OCI-M1 (cell line): ENCODE results near the gene TSPAN9.

Source experiments
- DNase-seq: peaks from one replicate; lab custom pipeline; 2025; lab: John Stamatoyannopoulos, UW

The TSPAN9 gene

DNA sequence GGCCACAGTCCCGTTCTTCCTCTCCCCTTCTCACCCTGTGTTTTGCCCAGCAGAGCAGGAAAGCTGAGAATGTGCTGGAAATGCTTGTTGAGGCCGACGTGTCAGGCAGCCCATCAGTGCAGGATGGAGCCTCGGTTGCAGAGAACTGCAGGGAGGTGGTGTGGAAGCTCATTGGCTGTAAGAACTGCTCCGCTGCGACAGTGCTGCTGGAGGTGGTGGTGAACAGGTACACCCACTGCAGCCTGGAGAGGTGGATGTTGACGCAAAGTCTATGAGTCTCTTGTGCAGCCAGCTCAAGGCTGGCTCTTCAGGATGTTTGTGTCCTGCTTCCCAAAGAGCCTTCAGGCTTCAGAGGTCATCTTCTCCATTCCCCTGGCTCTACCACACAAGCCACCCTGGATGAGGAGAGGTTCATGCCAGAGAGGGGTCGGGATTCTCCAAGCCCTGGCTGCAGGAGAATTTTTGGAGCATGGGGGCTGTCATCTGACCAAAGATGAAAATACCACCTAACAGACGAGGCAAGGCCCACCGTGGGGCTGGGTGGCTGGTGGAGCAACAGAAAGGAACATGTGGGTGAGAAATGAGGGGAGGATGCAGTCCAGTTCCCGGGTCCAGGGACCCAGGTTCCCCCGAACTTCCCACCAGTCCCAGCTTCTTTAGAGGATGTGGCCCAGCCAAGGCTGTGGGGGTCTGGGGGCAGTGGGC lies 239.7 kb downstream of the TSPAN9 start:
- DNase-seq = no peak

DNA sequence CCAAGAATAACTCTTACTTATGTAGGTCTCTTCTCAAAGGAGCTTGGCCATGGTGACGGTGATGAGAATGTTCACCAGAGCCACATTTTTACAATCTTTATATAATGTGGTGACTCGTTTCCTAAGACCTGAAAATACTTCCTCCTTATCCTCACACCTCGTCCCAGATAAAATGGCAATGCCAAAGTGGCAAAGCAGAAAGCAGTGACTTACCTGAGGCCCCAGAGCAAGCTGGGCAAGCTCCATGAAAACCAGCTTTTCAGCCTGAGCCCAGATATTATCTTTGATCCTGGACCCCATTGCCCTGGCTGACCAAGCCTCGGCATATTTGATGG lies 240.3 kb downstream of the TSPAN9 start:
- DNase-seq = no peak

DNA sequence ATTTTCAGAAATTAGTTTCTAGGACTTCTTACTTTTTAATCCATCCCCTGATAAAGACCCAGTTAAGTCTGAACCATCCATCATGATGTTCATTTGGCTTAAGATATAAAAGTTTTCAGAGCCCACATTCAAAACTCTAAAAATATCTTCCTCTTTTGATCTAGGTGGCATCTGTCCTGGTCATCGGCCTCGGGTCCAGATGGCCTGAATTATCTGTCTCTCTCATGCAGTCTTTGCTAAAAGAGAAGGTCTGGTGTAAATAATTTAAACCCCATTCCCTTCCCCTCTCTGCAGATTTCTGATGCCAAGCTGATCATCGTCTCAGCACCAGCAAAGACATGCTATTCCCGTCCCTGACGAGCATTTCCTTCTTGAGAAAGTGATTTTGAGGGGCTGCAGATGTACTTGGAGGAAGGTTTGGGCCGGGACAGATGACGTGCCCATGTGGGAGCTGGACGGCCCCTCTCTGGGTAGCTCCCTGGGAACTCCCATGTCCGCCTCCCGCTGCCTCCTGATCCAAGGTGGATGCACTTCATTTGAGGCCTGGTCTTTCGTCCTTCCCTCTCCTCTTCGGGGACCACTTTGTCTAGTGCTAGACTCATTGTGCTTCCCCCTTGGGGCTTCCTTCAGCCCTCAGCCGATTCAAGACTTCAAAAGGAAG lies 240.8 kb downstream of the TSPAN9 start:
- no peak for DNase-seq

DNA sequence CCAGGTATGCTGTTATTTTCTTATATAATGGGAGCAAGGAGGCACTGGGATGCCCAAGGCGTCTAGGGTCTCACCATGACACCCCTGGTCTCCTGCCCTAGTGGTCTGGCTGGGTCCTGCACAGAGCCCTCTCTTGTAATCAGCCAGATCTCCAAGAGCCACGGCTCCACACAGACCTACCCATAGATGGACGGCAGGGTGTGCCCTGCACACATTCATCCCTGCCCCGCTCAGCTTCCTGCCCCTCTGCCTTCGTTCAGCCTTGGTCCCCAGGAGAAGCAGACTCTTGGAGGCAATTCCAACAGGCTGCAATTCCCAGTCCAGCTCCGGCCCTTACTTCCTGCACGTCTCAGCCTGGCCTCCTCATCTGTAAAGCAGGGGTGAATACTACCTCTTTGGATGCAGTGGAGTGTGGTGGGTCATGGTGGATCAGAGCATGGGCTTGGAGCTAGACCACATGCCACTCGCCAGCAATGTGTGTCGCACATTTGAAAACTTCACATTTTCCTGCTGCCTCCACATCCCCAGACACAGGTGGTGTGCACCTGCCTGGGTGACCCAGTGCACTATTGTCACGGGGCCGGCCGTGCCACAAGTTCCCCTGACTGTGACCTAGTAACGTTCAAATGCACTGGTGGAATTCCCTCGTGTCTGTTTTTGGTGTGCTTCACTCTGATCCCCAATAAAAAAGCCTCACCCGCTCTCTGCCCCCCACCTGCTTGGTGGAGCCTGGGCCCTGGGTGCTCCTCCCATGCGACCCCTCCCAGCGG lies 242.7 kb downstream of the TSPAN9 start:
- DNase-seq = no peak

DNA sequence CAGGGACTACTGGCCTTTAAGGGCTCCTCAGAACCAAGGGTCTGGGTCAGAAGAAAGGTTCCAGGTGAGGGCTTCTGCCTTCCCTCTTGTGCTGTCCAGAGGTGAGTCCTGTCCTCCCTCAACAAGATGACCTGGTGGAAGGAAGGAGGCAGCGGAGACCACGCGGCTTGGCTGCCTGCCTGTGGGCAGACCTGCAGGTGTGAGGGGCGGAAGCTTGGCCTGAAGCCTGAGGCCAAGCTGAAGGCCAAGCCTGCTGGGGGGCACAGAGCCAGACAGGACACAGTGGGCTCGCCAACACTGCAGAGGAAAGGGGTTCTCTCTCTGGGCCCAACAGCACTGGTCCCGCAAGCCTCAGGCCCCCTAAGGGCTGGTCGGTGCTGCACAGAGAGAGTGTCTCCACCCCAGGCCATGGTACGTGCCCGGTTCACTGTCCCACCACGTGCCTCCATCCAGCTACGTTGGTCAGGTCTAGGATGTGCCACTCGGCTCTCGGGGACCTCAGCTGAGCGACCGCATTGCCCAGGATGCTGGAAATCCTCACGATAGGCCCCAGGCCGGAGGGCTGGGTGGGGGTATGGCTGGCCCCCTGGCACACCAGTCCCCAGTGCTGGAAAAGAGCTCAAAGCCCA lies 243.8 kb downstream of the TSPAN9 start:
- DNase-seq = no peak

DNA sequence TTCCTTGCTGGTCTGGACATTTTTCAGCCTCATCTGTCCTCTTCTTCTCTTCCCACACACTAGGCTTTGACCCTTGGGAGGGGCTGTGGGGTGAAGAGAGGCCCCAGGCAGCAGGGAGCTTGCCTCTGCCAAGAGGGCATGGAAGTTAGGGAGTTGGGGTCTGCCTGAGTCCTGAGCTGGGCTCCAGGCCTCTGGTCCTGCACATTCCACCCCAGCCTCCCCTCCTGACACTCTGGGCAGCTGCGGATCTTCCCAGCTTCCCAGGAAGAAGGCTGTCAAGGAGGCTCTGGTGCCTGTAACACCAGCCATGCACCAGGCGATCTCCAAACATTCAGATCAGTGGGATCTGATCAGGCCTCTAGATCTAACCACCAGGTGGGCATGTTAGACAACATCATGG lies 244.7 kb downstream of the TSPAN9 start:
- DNase-seq = no peak

DNA sequence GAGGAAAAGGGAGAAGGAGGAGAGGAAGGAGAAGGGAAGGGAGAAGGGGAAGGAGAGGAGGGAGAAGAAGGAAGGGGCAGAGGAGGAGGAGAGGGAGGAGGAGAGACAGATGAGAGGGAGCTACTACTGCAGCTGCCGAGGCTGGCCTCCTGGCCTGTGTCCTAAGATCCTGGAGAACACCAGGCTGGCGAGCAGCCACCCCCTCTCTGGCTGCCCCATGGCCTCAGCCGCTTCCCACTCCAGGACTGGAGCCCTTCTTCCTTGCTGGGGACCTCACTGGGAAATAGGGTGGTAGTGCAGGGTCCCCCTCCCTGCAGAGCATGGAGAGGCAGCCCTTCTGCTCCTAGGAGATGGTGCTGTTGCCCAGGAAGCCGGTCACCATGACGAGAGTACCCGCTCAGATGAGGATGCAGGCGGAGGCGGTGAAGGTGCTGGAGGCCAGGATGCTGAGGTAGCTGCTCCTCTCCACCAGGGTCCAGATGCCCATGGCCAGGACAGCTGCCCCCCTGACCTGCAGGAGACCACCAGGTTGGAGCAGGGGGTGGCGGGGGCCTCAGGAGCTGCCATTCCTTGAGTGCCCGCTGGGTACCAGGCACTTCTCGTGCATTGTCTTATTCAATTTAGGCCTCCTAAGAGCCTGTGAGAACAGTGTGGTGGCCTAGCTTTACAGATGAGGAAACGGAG lies 246.0 kb downstream of the TSPAN9 start:
- DNase-seq = no peak

DNA sequence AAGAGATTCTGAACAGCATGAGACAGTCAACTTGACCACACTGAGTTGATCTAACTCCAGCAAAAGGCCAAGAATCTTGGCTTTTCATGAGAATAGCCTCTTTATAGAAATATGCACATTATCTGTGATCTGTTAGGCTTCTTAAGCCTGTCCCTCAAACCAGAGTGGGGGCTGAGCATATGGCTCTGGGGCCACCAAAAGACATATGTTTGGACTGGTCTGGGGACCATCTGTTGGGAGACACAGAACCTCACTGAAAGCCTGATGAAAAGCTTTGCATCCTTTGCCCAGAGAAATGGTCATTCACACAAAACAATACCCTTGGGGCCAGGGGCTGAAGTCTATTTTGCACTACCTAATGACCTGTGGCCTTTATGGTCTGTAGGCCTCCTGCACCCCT lies 248.6 kb downstream of the TSPAN9 start:
- no peak for DNase-seq

DNA sequence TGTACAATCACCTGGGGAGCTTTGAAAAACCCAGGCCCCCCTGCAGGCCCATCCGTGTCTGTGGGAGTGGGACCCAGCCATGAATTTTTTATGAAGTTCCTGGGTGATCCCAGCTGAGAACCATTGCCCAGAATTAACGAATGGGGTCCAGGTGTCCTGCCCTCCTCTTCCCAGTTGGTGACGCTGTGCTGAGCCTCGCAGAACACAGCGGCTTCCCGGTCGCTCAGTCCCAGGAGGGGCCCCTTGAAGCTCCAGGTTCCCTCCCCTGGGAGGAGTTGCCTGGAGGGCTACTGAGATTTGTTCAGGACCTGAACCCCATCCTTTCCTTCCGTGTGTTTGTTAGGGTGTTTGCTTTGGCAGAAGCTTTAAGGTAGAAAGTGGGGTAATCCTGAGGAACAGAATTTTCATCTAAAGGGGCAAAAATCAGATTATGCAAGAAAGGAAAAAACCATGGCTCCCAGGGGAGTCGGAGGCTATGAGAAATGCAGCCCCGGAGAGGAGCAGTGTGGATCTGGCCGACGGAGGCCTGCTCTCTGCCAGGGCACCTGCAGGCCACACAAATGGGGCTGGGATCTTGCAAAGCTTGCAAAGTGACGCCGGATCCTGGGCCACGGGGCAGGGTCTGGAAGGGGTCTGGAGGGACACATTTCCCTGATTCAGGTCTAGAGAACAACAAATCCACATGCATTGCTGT lies 249.1 kb downstream of the TSPAN9 start:
- DNase-seq = no peak

DNA sequence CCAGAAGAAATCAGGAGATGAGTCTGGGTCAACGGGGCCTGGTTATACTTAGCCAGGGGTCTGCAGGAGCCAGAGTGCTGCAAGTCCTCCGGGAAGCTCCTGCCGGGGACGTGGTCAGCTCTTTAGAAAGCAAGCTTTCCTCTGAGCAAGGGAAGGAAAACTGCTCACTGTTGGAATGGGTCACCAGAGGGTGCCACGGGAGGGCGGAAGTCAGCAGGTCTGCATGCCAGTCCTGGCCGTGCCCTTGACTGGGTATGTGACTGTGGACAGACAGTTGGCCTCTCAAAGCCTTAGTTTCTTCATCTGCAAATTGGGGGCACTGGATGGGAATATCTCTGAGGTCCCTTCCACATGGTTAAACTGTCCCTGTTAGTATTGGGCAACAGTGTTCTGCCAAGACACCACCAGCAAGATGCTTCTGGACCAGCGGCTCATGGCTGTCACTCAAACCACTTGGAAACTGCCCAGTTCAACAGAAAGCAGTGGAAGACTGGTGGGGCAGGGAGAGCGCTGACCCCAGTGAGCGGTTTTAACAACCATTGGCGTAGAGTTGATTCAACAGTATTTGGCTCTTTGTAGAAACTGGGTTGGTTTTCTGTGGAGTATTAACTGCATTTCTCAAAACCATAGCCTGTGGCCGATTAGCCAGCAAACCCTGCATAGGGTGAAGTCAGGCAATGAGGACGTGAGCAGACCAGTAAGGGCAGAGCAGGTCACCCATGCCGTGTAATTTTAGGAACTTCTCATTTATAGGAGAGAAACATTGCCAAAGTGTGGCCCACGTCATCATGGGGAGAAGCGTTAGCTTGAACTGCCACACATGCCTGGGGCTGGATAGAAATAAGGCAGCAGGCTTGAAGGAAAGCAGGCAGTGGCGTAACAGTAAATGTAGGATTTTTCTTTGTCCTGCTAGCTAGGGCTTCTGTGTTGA lies 249.9 kb downstream of the TSPAN9 start:
- DNase-seq = peak; percentile 9

DNA sequence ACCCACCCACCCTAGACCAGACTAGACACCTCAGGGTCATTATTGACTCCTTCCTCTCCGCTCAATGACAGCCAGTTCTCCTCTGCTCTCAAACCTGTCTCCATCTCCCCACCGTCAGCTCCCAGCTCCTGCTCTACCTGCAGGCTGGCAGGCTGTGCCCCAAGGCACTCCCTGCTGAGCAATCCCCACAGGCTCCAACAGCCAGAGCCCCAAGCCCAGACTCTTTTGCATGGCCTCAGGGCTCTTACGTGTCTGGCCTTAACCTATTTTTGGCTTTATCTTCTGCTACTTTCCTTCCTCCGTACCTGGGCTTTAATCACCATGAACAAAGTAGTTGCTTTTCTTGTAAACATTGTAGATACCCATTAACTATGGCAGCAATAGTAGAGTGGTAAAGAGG lies 250.9 kb downstream of the TSPAN9 start:
- DNase-seq = no peak

DNA sequence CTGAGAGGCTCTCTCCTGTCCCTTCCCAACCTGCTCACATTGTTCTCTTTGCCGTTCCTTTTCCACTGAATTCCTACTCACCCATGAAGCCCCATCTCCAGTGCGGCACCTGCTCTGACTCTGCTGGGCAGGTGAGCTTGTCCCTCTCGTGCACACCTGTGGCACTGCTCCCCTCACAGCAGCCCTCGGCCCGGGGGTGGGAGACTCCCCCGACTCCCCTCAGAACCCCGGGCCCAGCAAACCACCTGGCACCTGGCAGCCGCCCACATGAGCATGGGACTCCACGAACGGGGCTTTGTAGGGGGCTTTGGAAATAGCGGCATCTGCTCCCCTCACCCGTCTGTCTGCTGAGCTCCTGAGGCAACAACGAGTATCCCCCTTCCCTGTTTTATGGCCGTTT lies 251.4 kb downstream of the TSPAN9 start:
- DNase-seq = no peak

DNA sequence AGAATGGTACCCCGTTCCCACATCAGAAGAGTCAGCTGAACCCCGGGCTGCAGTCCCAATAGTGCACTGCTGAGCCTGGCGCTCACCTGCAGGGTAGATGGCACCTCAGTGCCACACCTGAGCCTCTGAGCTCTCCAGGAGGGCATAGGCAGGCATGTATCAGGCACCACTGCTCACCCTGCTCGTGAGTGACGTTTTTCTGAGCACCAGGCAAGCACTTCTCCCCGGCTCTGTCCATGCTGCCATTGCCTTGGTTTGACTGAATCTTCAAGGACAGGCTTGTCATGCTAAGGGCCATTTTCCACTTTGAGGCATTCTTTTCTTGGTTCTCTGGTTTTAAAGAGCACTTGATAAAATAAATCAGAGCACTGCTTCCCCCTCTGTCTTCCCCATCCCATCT lies 252.2 kb downstream of the TSPAN9 start:
- no peak for DNase-seq

DNA sequence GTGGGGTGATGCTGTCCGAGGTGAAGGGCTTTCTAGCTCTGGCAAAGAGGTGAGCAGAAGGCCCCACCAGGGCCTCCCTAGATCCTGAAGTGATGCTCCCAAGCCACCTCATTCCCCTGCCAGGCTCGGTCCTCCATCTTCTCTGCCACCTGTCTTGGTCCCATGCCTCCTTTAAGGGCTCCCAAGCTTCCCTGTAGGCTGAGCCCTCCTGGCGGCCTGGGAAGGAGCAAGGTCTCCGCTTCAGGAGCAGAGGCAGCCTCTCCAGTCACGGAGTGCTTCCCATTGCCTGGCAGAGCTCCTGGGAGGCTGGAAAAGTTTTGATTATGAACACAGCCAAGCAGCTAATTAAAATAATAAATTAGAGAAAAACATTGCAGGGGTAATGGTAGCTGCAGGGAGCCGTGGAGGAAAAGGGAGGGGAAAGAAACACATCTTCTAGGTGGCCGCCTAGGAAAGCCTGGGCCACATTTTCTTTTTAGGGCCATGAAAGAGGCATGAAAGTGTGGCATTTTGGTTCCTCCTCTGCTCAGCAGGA lies 253.9 kb downstream of the TSPAN9 start:
- no peak for DNase-seq

DNA sequence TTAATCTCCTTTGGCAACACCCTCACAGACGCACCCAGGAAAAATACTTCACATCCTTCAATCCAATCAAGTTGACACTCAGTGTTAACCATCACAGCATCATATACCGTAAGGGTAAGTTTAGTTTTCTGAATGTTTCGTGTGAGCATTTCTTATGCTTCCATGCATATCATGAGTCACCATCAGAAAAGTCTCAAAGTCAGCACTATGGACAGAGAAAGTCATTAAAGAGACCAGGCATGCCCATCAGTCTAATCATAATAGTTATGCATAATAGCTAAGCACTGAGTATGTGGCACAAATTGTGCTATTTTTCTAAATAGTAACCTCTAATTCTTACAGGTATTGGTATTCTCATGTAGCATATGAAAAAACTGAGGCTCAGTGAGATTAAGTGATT lies 255.0 kb downstream of the TSPAN9 start:
- DNase-seq = no peak

DNA sequence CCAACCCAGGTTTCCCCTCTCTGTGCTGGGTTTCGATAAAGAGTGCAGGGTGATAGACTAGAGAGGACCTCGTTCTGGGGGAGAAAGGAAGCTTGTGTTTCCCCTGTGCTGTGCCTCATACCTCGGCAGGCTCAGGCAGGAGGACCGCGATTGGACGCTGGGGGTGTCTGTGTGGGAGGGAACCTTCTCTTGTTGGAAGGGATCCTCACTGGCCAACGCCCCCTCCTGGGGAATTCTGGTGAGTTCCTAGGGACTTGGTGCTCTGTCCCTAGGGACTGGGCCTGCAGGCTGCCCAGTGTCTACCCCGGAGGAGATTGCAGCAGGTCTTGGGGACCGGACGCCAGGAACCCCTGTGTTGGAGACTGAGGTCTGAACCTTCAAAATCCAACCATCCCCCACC lies 256.4 kb downstream of the TSPAN9 start:
- no peak for DNase-seq

DNA sequence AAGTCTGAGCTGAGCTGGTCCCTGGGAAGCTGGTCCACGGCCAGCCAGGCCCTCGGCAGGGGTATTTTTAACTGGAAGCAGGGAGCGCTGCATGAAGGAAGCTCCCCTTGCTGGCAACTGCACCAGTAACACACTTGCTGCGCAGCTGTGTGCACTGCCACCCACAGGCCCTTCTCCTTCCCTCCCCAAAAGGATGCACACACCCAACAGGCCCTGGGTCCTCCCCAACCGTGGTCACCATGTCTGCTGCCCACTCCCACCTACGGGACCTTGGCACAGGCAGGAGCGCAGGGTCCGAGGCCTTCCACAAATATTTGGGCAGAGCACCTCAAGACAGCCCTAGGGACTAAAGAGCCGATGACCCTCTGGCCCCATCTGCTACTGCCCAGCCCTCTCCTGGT lies 256.8 kb downstream of the TSPAN9 start:
- DNase-seq = no peak

DNA sequence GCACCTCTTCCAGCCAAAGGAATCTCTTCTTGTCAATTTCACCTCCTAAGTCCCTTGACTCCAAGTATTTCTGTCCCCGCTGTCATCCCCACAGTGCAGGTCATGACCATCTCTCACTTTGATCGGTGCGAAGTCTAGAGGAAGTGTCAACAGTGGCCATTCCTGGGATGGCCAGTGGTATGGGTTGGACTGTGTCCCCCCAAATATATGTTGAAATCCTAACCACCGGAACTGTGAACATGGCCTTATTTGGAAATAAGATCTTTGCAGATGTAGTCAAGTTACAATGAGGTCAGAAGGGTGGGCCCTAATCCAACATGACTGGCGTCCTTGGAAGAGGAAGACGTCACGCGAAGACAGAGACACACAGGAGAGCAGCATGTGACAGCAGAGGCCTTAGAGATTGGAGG lies 257.9 kb downstream of the TSPAN9 start:
- peak; percentile 3 for DNase-seq
